ENCODE data around the gene LLGL2. TPM values are rescaled to one million over a fixed set of nuclear protein-coding genes. Genes with fewer than 3 reads are reported as not detected.

Gene LLGL2
- total and polyA plus RNA-seq, 8 donors, result 72.3 to 565 (median 174) TPM

- WGBS, 5 donors, result 70 to 78% (median 75%) methylated on average over 12 to 13 of the region's 13 CpGs
- DNase-seq, result no peak
- intact Hi-C loops (cut with DNase I; ENCODE audit: low total_unique reads), result no loop called here
- H3K4me1 ChIP-seq, result peaks cover 7 to 48% (median 35%) of the 10 kb centered on the region in 4 donors
- TF ChIP-seq EP300 (IDR thresholded peaks at IDR 0.05) (no peak), POLR2AphosphoS5 (IDR thresholded peaks at IDR 0.05) (no peak), POLR2A (IDR thresholded peaks at IDR 0.05) (no peak), CTCF (IDR thresholded peaks at IDR 0.05) (no peak)
- H3K9me3 ChIP-seq, result no peaks in the 10 kb centered on the region
- no peaks in the 10 kb centered on the region for H3K27me3 ChIP-seq
- H3K36me3 ChIP-seq, result peaks cover 0 to 15% (median 10%) of the 10 kb centered on the region in 4 donors
- H3K27ac ChIP-seq, result no peak overlapping the region
- H3K4me3 ChIP-seq, result no peak overlapping the region
These were observed 44.1 kb upstream of the LLGL2 start for GRCh38 chr17:75481194-75482068.

- peaks cover 0 to 47% (median 34%) of the 10 kb centered on the region in 4 donors for H3K4me1 ChIP-seq
- 85 to 88% (median 87%) methylated on average over 16 of the region's 16 CpGs for WGBS, 5 donors
- H3K27ac ChIP-seq, result no peak overlapping the region
- peaks cover 0 to 22% (median 13%) of the 10 kb centered on the region in 4 donors for H3K36me3 ChIP-seq
- TF ChIP-seq EP300 (IDR thresholded peaks at IDR 0.05) (no peak), CTCF (IDR thresholded peaks at IDR 0.05) (no peak), POLR2A (IDR thresholded peaks at IDR 0.05) (no peak), POLR2AphosphoS5 (IDR thresholded peaks at IDR 0.05) (no peak)
- no peaks in the 10 kb centered on the region for H3K9me3 ChIP-seq
- DNase-seq, result no peak
- intact Hi-C loops (cut with DNase I; ENCODE audit: low total_unique reads), result no loop called here
- no peak overlapping the region for H3K4me3 ChIP-seq
- no peaks in the 10 kb centered on the region for H3K27me3 ChIP-seq
These were observed 43.2 kb upstream of the LLGL2 start for GRCh38 chr17:75482098-75482942.

- WGBS, 5 donors, result 91 to 95% (median 94%) methylated on average over 7 to 12 of the region's 12 CpGs
- Histone ChIP-seq H3K4me1 (peaks cover 8 to 63% (median 52%) of the 10 kb centered on the region in 4 donors), H3K27ac (no peak overlapping the region), H3K36me3 (peaks cover 0 to 36% (median 26%) of the 10 kb centered on the region in 4 donors), H3K9me3 (no peaks in the 10 kb centered on the region), H3K27me3 (no peaks in the 10 kb centered on the region), H3K4me3 (no peak overlapping the region)
- intact Hi-C loops (cut with DNase I; ENCODE audit: low total_unique reads), result no loop called here
- DNase-seq, result peak in 1 of 2 donors; percentile 1
- TF ChIP-seq POLR2A (IDR thresholded peaks at IDR 0.05) (no peak), EP300 (IDR thresholded peaks at IDR 0.05) (no peak), CTCF (IDR thresholded peaks at IDR 0.05) (no peak), POLR2AphosphoS5 (IDR thresholded peaks at IDR 0.05) (no peak)
These were observed 39.8 kb upstream of the LLGL2 start for GRCh38 chr17:75485688-75486087.

GRCh38 chr17:75486151-75486550 lies 39.3 kb upstream of the LLGL2 start:
- WGBS, 5 donors, result 87 to 92% (median 91%) methylated on average over 13 to 14 of the region's 14 CpGs
- peak in 1 of 2 donors; percentile 1 for DNase-seq
- Histone ChIP-seq H3K4me3 (no peak overlapping the region), H3K9me3 (no peaks in the 10 kb centered on the region), H3K4me1 (peaks cover 11 to 65% (median 50%) of the 10 kb centered on the region in 4 donors), H3K27me3 (no peaks in the 10 kb centered on the region), H3K27ac (peak overlapping the region in 1 of 5 donors; percentile 39), H3K36me3 (peaks cover 0 to 41% (median 31%) of the 10 kb centered on the region in 4 donors)
- intact Hi-C loops (cut with DNase I; ENCODE audit: low total_unique reads), result no loop called here
- no peak for TF ChIP-seq POLR2AphosphoS5 (IDR thresholded peaks at IDR 0.05)
- TF ChIP-seq EP300 (IDR thresholded peaks at IDR 0.05), result no peak
- TF ChIP-seq POLR2A (IDR thresholded peaks at IDR 0.05), result no peak
- no peak for TF ChIP-seq CTCF (IDR thresholded peaks at IDR 0.05)

Measured in stomach (tissue), 9 donors.